K562 (cell line): ENCODE data around the gene PRSS22. TPM values are rescaled to one million over a fixed set of nuclear protein-coding genes. Genes with fewer than 3 reads are reported as not detected.

Experiments
- BHLHE40 ChIP-seq: IDR thresholded peaks from 2 replicates; pipeline ENCODE4 v1.6.1; 2011; ENCODE audit warnings: low read length, improper control_type of control experiment
- CC2D1A ChIP-seq: fragments of 450-650 bp; IDR thresholded peaks from 2 replicates; pipeline ENCODE4 v1.6.1; 2017; ENCODE audit warnings: mild to moderate bottlenecking
- HDAC1 ChIP-seq, 2 experiments: fragments of 450-650 bp; IDR thresholded peaks; 2 replicates each; pipeline ENCODE4 v1.6.1; 2016 to 2017; ENCODE audit warnings: inconsistent platforms in 1 of 2, mild to moderate bottlenecking in 1 of 2, moderate library complexity in 1 of 2
- HMGN3 ChIP-seq: IDR thresholded peaks from 2 replicates; pipeline ENCODE4 v1.6.1; 2011; ENCODE audit warnings: borderline replicate concordance, low read depth, mild to moderate bottlenecking, mixed read lengths, low read length; ENCODE audit not compliant: insufficient read length; ENCODE audit errors: extremely low read depth
- LCOR ChIP-seq: sonication (generic); formaldehyde crosslinking; IDR thresholded peaks from 2 replicates; pipeline ENCODE4 v1.8.0; 2022; ENCODE audit warnings: mild to moderate bottlenecking, missing genetic modification reagents
- MAFK ChIP-seq: IDR thresholded peaks from 2 replicates; pipeline ENCODE4 v1.6.1; 2011; ENCODE audit warnings: low read length, improper control_type of control experiment
- ZNF518B ChIP-seq: fragments of 250-450 bp; sonication (Bioruptor Pico); IDR thresholded peaks from 2 replicates; pipeline ENCODE4 v1.5.0; 2021; ENCODE audit warnings: mild to moderate bottlenecking, moderate library complexity
- polyA plus RNA-seq, 8 experiments: library from polyadenylated mRNA; depleted of rRNA in 4 of 8; stranded (reverse) in 5 of 8; unstranded in 3 of 8; fragments of >200 nt; fragmentation: Nextera tagmentation in 2 of 8; fragmentation: Illumina TruSeq in 1 of 8; extraction: Ambion mirVana in 2 of 8; extraction: Trizol in 1 of 8; gene quantifications; 2 replicates each; pipeline versions ENCODE4 v1.2.1 to v1.2.3, GENCODE V29; 2011 to 2014; ENCODE audit warnings: inconsistent platforms in 1 of 8, missing spikeins in 1 of 8
- total RNA-seq, 7 experiments: library from RNA; depleted of rRNA in 6 of 7; stranded (reverse); fragments of >200 nt in 6 of 7; fragmentation: Illumina TruSeq in 2 of 7; extraction: Trizol in 2 of 7; gene quantifications; 2 replicates each; pipeline versions ENCODE4 v1.2.1 to v1.2.3, GENCODE V29; 2011 to 2021; ENCODE audit warnings: low replicate concordance in 1 of 7

Gene PRSS22
- total and polyA plus RNA-seq, 9 of the 15 experiments (the other 6 are each of a cell fraction or from before 2014, with no cell fraction given): 0.13 to 0.42 TPM; not detected in 7

- TF ChIP-seq CC2D1A (peak; percentile 21; the same call in 1 of the 2 replicates), ZNF518B (no peak), MAFK (no peak), BHLHE40 (peak; percentile 58; the same call in 1 of the 2 replicates), LCOR (CRISPR knock-in tag) (peak; percentile 62; the same call in 1 of the 2 replicates), HMGN3 (no peak), HDAC1 (IDR thresholded peaks at IDR 0.05) (no peak)
- TF ChIP-seq, all 486 proteins: peak for 42
These were observed 17.0 kb upstream of the PRSS22 start (continued) for GRCh38 chr16:2874912-2875362.
